Esophagus squamous epithelium (tissue), 4 donors: Measurements from ENCODE around the gene TTBK2.

Source experiments
- POLR2A ChIP-seq, 4 donors: fragments of 450-650 bp; IDR thresholded peaks; one replicate each; pipeline ENCODE4 v1.6.1; 2017; ENCODE audit warnings: antibody characterized with exemption in 4 of 4, mild to moderate bottlenecking in 4 of 4, moderate library complexity in 3 of 4
- TF ChIP-seq, protein P1 (sequence below), 6 experiments: fragments of 450-650 bp in 4 of 6; fragments of 200-600 bp in 2 of 6; sonication (generic) in 2 of 6; IDR thresholded peaks; one replicate each; pipeline ENCODE4 v1.5.1; 2016 to 2019; ENCODE audit warnings: antibody characterized with exemption in 6 of 6, mild to moderate bottlenecking in 4 of 6, moderate library complexity in 4 of 6

DNA sequence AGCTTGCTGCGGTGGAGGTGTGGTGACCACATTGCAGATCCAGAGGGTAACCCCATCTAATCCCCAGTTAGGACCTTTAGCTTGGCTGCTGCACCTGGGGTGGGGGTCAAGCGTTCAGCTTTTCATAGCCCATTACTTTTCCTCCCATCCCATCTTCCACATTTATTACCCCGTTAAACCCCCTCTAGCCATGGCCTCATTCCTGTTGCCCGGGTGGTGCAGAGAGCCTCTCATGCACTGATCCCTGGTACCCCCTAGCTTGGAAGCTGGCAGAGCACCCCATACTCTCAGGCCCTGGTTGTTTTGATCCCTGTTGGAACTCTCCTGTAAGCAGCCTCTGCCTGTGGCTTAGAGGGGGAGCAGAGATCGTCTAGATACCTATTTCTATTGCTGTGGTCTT is 204.5 kb downstream of the TTBK2 start:
- TF ChIP-seq, protein P1, sequence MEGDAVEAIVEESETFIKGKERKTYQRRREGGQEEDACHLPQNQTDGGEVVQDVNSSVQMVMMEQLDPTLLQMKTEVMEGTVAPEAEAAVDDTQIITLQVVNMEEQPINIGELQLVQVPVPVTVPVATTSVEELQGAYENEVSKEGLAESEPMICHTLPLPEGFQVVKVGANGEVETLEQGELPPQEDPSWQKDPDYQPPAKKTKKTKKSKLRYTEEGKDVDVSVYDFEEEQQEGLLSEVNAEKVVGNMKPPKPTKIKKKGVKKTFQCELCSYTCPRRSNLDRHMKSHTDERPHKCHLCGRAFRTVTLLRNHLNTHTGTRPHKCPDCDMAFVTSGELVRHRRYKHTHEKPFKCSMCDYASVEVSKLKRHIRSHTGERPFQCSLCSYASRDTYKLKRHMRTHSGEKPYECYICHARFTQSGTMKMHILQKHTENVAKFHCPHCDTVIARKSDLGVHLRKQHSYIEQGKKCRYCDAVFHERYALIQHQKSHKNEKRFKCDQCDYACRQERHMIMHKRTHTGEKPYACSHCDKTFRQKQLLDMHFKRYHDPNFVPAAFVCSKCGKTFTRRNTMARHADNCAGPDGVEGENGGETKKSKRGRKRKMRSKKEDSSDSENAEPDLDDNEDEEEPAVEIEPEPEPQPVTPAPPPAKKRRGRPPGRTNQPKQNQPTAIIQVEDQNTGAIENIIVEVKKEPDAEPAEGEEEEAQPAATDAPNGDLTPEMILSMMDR (IDR thresholded peaks at IDR 0.05) = no peak
- TF ChIP-seq POLR2A (IDR thresholded peaks at IDR 0.05) = no peak
